ENCODE results near the gene EEF2K.

The EEF2K gene

DNA sequence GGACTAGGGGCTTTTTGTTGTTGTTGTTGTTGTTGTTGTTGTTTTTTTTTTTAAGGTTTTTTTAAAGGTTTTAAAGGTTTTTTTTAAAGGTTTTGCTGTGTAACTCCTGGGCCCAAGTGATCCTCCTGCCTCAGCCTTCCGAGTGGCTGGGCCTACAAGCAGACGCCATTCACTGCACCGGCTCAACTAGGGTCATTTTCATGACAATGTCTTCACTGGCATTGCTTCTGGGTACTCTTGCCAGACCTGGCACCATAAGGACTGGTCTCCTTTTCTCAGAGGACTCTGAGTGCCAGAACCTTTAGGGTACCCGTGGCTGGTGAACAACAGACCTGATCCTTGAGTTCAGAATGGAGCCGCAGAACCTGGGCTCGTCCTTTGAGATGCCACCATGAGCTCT lies 111.5 kb downstream of the EEF2K start:
- no peak for DNase-seq (ENCODE audit: low read depth)

DNA sequence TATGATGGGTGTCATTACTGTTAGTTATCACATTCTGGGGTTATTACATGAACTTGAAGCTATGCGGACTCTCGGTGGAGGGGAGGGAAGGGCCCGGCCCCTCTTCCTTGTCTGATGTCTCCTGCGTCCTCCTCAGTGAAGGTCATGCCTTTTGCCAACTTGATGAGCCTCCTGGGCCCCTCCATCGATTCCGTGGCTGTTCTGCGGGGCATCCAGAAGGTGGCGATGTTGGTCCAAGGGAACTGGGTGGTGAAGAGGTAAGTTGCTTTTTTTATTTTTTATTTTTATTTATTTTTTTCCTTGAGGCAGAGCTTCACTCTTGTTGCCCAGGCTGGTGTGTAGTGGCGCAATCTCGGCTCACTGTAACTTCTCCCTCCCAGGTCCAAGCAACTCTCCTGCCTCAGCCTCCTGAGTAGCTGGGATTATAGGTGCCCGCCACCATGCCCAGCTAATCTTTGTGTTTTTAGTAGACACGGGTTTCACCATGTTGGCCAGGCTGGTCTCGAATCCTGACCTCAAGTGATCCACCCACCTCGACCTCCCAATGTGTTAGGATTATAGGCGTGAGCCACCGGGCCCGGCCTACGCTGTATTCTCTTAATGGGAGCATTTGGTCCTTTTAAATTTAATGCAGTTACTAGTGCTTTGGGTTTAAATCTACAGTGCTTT lies 112.7 kb downstream of the EEF2K start:
- peak; percentile 19 for DNase-seq (ENCODE audit: low read depth)

DNA sequence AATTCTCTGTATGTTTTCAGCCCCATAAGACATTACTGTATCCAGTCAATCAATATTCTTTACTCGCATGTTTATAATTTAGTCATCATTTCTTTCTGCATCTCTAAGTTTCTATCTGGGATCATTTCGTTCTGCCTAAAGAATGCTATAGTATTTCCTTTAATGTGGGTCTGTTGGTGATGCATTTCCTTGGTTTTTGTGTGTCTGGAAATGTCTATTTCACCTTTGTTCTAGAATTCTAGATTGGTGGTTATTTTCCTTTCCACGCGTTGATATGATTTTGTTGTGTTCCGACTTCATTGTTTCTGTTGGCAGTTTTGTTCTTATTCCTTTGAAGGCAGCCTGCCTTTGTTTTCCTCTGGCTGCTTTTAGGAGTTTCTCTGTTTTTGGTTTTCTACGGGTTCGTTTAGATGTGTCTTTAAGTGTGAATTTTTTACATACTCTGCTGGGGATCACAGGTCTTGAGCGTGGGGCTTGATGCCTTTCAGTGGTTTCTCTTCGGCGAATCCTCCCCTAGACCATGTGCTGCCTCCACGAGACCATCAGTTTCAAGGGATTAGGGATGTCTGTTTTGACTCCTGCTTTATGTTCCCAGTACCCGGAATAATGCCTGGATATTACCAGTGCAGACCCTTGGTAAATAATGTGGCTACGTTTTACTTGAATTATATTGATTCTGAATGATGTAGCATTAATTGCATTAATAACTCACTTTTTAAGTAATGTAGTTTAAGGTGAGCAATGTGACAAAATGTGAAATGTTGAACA lies 114.7 kb downstream of the EEF2K start:
- DNase-seq (ENCODE audit: low read depth), result no peak

DNA sequence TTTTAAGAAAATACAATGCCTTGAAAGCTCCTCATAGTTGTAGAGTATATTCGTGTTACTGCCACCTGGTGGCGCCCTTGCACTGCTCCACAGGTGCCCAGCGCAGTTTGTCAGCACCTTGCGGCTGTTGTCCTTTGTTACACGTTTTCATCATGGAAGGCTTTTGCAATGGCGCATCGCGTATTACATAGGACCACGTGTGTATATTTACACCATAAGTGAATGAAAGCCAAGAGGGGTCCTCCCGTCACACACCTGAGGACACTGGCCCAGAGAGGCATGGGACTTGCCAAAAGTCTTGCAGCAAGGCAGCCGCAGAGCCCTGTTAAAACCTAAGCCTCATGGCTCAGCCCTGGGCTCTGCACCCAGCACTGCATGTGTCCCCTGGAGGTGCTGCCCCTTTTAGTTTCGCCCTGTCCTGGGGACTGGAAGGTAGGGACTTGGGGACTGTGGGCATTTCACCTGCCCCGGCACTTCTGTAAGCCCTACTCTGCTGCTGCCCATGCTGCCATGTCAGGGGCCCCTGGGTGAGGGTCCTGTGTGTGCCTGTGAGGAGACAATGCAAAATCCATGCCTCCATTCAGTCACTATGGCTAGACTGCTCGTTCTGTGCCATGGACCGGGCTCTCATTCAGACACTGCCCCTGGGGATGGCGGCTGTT lies 115.4 kb downstream of the EEF2K start:
- peak; percentile 72 for DNase-seq (ENCODE audit: low read depth)

DNA sequence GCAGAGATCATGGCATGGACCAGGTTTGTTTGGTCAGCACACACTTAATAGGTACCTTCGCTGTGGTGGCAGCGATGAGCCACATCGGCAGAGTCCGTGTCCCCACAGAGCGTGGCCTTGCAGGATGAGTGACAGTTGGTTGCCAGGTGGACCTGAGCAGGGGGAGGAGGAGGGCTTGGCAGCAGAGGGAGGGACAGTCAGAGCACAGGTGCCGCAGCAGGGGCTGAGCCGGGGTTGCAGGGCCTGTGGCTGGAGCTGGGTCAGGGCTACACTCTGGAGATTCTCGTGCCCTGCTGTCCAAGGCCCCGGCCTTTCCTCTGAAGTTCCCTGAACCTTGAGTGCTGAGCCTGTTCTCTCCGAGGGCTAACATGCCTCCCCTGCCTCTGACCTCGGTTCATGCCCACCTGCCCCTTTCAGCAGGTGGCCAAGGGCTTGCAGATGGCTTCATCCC lies 116.0 kb downstream of the EEF2K start:
- DNase-seq (ENCODE audit: low read depth), result no peak

DNA sequence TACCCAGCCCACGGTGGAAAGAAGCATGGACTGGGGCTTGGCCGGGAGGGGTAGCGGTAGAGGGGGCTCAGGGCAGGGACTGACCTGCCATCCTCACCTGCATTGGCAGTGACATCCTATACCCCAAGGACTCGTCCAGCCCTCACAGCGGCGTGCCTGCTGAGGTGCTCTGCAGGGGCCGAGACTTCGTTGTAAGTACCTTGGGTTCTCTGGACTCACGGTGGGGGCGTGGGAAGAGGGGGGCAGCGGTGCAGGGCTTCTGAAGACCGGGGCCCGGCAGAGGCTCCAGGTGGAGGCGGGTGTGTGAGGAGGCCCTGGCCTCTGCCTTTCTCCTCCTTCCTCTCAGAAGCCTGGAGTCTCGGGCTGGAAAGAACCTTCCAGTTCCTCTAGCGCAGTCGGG lies 116.7 kb downstream of the EEF2K start:
- DNase-seq (ENCODE audit: low read depth), result no peak

DNA sequence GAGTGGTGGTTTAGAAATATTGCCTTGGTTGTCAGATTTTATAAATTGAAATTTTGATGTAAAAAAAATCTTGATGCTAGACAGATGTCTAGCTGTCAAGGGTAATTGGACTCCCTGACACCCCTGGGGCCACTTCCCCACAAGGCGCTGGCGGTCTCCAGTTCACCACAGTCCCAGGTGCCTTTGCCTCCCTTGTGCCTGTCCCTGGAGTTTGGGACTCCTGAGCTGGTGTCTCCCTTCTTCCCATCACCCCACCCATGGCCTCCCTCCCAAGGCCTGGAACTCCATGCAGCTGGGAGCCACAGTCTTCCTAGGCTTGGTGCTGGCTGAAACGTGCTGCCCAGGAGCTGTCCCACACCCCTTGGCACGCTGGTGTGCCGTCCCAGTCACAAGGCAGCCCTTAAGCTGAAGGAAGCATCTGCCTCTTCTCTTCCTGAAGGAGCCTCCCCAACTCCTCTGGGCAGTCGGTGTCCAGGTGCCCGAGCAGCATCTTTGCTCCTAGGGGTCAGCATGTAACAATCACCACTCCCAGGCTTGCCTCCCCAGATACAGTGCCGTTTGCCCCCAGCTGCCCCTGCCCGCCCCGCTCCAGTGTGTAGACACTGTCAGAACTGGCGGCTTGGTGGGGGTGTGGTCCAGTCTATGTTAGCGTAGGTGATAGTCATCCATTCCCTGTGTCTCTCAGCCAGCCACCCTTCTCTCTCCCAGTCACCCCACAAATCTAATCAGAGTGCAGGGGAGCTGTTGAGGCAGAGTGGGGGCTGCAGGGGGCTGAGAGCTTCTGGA lies 117.3 kb downstream of the EEF2K start:
- DNase-seq (ENCODE audit: low read depth), result no peak

DNA sequence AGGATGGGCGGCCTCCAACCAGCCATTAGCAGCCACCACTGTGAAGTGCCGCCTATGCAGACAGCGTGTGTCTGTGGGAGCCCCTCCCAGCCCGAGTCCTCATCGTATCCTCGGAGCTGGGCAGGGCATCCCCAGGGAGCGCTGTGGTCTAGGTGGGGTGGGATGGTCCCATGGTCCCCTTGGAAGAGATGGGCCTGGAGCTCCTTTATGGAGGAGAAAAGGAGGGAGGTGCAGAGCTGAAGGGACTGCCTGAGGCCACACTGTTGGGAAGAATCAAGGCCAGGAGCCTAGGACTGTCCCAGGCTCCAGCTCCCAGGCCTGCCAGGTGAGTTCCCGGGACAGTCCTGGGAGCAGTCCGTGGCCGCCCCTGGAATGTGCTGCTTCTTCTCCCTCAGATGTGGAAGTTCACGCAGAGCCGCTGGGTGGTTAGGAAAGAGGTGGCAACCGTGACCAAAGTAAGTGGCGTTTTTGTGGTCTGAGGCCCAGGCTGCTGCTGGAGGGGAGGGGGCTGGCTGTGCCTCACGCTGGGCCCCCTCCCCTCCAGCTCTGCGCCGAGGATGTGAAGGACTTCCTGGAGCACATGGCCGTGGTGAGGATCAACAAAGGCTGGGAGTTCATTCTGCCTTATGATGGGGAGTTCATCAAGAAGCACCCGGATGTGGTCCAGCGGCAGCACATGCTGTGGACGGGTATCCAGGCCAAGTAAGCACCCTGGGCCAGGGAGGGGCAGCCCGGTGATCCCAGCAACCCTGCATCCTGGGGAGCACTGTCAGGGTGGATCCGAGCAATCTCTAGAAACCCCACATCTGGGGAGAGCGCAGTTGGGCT lies 118.1 kb downstream of the EEF2K start:
- DNase-seq (ENCODE audit: low read depth), result no peak

DNA sequence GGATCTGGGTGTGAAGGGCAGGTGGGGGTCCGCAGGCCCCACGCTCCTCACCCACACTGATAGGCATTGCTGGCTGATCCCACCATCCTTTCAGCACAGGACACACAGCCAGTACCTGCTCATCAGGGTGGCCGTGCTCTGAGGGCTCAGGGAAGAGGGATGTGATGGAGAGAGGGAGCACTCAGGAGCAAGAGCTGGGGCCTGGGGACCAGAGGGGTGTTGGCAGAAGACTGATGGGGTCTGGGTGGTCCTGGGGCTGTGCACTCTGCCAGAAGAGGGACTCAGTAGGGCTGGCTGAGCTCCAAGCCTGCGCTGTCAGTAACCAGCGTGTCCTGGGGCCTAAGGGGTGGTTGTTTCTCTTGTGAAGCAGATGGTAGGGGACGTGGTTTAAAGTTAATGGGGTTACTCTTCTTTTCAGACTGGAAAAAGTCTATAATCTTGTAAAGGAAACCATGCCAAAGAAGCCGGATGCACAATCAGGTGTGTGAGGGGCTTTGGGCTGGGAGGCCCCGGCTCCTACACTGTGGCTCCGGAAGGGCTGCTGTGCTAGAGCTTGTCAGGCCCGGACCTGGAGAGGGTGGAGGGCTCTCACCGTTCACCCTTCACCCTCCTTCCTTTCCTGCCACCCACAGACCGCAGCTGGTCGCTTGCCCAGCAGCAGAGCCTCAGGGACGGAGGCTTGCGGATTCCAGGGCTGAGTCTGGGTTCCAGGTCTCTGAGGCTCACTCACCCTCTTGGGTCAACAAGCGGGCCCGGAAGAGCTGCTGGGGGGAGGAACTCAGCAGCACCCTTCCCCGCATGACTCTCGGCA lies 118.9 kb downstream of the EEF2K start:
- DNase-seq (ENCODE audit: low read depth), result no peak

DNA sequence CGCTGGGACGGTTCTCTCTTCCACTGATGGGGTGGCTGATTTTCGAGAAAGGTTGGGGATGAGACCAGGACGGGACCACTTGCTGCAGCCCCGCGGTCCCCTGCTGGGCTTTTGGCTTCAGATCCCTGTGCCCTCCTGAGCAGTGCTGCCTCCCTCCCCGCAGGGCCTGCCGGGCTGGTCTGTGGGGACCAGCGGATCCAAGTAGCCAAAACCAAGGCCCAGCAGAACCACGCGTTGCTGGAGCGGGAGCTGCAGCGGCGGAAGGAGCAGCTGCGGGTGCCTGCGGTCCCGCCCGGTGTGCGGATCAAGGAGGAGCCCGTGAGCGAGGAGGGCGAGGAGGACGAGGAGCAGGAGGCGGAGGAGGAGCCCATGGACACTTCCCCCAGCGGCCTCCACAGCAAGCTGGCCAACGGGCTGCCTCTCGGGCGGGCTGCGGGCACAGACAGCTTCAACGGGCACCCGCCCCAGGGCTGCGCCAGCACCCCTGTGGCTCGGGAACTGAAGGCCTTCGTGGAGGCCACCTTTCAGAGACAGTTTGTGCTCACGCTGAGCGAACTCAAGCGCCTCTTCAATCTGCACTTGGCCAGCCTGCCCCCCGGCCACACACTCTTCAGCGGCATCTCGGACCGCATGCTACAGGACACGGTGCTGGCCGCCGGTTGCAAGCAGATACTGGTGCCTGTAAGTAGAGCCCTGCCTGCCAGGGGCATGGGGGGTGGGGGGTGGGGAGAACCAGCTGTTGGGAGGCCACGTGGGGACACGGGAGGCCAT lies 119.7 kb downstream of the EEF2K start:
- no peak for DNase-seq (ENCODE audit: low read depth)

DNA sequence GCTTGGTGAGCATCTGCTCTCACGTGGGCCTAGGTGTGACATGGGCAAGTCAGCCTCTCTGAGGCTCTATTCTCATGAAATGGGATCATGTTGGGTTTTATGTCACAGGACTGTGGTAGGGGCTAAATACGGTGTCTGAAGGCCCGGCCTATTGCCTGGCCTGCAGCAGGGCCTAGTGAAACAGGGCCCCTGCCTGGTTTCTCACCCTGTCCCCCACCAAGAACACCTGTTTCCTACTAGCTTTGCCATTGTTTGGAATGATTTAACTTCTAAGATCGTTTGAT lies 120.2 kb downstream of the EEF2K start:
- no peak for DNase-seq (ENCODE audit: low read depth)

DNA sequence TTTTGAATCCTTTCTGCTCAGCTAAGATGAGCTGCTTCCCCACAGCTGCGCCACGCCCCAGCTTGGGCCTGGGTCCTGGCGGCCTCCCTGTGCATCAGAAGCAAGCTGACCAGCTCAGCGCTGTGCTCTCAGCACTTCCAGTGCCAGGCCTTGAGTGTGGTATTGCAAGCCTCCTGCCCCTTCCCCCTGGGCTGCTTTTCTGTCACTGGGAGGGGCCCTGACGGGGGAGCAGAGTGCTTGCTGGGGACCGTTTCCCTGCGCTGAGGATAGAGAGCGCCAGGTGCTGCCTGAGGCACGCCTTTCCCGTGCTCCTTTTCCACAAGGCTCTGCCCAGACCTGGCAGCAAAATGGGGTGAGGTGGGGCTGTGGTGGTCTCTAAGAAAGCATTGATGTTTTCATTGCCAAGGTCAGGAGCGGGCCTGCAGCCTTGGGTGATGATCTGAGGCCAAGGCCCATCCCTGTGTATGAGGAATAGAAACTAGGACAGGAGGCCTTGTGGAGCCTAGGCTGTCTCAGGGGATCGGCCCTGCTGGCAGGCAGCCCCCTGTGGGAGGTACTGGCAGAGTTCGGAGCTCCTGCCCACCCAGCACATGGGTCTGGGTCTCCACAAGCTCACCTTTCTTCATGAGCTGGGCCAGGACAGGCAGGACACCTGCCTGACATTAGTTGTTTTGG lies 120.8 kb downstream of the EEF2K start:
- DNase-seq (ENCODE audit: low read depth), result no peak

DNA sequence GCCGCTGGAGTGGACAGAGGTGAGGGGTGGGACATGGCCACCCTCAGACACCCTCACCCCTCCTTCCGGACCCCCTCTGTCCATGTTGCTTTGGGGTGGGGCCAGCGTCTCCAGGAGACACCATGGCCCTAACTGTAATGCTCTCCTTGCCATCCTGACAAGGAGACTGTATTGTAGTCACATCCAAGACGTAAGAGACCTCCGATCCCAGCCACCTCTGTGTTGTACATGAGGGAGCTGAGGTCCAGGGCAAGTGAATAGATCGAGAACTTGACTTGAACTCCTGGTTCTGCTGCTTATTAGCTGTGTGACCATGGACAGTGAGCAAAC lies 121.3 kb downstream of the EEF2K start:
- DNase-seq (ENCODE audit: low read depth), result no peak

DNA sequence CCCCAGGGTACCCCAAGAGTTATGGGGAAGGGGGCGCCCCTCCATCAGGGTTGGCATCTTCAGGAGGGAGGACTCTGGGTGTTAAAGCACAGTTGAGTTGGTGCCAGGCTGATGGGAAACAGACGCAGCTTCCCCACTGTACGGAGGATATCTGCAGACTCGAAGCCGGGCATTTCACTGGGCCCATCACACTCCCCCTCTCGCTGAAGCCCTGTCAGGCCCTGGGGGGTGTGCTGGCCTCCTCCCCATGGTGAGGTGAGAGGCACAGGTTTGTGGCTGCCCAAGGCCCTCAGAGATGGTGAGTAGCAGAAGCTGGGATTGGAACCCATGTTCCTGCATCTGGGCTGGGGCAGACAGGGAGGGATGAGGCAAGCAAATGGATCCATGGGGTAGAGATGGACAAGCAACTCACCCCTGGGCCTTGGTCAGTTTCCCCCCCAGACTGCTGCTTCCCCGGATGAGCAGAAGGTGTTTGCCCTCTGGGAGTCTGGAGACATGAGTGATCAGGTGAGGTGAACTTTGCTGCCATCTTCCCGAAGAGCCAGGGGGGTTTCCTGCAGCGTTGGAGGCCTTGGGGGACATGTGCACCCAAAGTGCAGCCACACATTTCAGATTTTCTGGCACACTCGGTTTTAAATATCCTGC lies 122.1 kb downstream of the EEF2K start:
- DNase-seq (ENCODE audit: low read depth), result no peak

DNA sequence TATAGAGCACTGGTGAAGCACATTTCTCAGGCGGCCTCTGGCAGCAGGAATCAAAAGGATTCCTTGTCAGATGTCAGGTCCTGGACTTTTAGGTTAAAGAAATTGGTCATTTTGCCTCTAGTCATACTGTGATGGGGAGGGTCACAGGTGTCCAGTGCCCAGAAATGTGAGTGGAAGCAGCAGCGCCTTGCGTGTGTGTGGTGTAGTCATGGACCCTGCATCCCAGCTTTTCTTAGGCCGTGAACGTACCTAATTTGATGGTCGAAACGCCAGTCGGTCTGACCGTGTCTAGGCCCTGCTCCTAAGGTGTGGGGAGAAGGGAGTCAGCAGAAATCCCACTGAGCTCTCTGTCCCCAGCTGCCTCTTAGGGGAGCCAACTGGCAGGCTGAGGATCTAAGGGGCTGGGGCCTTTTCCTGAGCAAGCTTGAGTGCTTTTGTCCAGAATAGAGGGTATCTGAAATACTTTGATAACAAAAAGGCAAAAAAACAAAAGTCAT lies 123.2 kb downstream of the EEF2K start:
- no peak for DNase-seq (ENCODE audit: low read depth)

DNA sequence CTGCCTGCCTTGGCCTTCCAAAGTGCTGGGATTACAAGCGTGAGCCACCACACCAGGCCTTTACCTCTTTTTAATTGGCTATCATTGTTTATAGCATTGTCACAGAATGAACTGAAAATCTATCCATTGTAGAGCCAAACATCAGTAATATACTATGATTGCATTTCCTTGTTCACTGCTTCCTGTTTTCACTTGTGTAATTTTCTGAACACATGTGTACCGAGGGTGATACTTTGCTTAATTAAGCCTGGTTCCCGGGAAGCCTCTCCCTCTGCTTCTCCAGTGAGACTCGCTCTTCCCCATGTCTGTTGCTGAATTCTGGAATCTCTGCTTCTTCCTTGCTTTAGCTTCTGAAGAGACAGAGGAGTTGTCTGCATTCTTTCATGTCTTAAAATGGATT lies 124.2 kb downstream of the EEF2K start:
- DNase-seq (ENCODE audit: low read depth), result no peak

DNA sequence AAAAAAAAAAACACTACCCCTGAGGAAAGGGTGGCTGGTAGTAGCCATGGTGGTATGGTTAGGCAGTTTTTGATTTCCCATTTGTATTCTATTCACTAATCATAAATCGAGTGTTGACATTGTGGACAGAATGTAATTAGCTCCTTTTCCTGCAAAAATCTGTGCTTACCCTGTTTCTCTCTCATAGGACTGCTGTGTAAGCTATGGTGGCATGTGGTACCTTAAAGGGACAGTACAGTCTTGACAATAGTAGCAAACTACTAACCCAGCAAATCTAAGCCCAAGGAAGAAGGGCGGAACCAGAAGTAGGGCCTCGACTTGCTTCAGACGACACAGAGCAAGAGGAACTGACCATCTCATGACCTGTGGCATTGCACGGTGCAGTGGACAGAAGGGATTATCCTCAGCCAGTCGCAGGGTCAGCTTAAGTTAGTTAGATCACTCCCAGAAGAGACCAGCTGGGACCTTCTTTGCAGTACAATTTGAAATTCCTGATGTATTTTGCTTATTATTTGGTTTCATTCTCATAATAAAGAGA lies 127.4 kb downstream of the EEF2K start:
- DNase-seq (ENCODE audit: low read depth), result no peak

DNA sequence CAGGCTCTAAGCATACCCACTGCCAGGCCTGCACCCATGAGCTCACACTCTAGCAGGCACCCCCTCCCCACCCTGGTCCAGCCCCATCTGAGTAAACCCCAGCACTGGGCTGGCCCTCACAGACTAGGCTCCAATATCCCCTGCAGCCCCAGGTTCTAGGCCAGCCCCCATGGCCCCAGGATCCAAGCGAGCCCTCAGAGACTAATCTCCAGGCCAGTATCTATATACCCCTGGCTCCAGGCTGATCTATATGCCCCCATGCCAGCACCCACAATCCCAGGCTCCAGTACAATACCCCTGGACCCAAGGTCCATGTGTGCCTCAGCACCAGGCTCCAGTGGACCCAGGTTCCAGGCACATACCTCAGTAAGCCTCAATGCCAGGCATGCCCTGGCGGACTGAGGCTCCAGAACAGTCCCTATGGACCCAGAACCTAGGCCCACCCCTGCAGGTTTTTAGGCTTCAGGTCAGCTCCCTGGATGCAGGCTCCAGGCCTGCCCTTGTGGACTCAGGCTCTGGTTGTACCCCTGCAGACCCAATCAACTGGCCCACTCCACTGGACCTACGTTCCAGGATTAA lies 129.7 kb downstream of the EEF2K start:
- no peak for DNase-seq (ENCODE audit: low read depth)
